HepG2 (cell line): ENCODE data around the gene VPREB3. TPM values are rescaled to one million over a fixed set of nuclear protein-coding genes. Genes with fewer than 3 reads are reported as not detected.

Source experiments
- ATAC-seq: fragments of 200-7000 bp; cut with Tn5 transposase; 3 replicates; pipeline ENCODE4 v1.9.1; 2020; ENCODE audit warnings: mild to moderate bottlenecking, moderate library complexity
- BruUV-seq: library from RNA; stranded (reverse); fragments of 400-500 nt; replicated peaks from 2 replicates; lab custom pipeline; 2021; lab: Mats Ljungman, UMichigan
- CTCF ChIA-PET: fragments of 300-600 bp; formaldehyde crosslinking; extraction: SDS; loops from one replicate; lab custom pipeline; 2021; ENCODE audit warnings: low total read pairs, inconsistent platforms, low intra/inter-chr PET ratio; lab: Yijun Ruan, JAX
- POLR2A ChIA-PET: fragments of 350-600 bp; sonication (Branson Sonifier 250); formaldehyde crosslinking; loops from one replicate; lab custom pipeline; 2020; ENCODE audit warnings: antibody characterized with exemption, inconsistent platforms; lab: Yijun Ruan, JAX
- DNase-seq: peaks from one replicate; pipeline ENCODE4 v3.0.0-alpha.2; 2015; ENCODE audit warnings: low spot score
- FAIRE-seq: peaks from 3 replicates; lab custom pipeline; 2011; peaks lifted over from hg19 to GRCh38; lab: Jason Lieb, UNC
- H2AFZ ChIP-seq: one replicate; pipeline ENCODE4 v1.6.1; 2011; ENCODE audit warnings: low read length, inconsistent platforms
- H3K27ac ChIP-seq: fragments of 300-600 bp; 3 replicates; pipeline ENCODE4 v1.8.0; 2011; ENCODE audit warnings: mixed run types, mild to moderate bottlenecking, mixed read lengths, low read length, inconsistent platforms; ENCODE audit not compliant: insufficient read depth; ENCODE audit errors: extremely low read length
- H3K27me3 ChIP-seq, 2 experiments: fragments of 200-600 bp in 1 of 2; 2 replicates in 1 of 2; 3 replicates in 1 of 2; pipeline versions ENCODE4 v1.6.0 to v1.8.0; 2011; ENCODE audit warnings: low read length in 2 of 2, mild to moderate bottlenecking in 2 of 2, moderate library complexity in 2 of 2, inconsistent platforms in 1 of 2; ENCODE audit not compliant: insufficient read depth in 2 of 2, control insufficient read depth in 1 of 2
- H3K36me3 ChIP-seq, 2 experiments: fragments of 200-600 bp in 1 of 2; replicated peaks in 1 of 2; 2 replicates in 1 of 2; 3 replicates in 1 of 2; pipeline versions ENCODE4 v1.5.1 to v1.8.0; 2011; ENCODE audit warnings: low read length in 2 of 2, inconsistent platforms in 1 of 2; ENCODE audit not compliant: insufficient read depth in 2 of 2, control insufficient read depth in 1 of 2
- H3K4me1 ChIP-seq: 2 replicates; pipeline ENCODE4 v1.5.1; 2012; ENCODE audit warnings: low read length, inconsistent platforms; ENCODE audit not compliant: insufficient read depth
- H3K4me2 ChIP-seq: 2 replicates; pipeline ENCODE4 v1.6.0; 2011; ENCODE audit warnings: low read depth, low read length, inconsistent platforms
- H3K4me3 ChIP-seq, 3 experiments: fragments of 200-600 bp in 1 of 3; sonication (generic), shearing (Covaris generic) in 1 of 3; replicated peaks in 1 of 3; 2 replicates each; pipeline ENCODE4 v1.5.1; 2011 to 2016; ENCODE audit warnings: low read length in 3 of 3, inconsistent platforms in 2 of 3, low read depth in 2 of 3, mild to moderate bottlenecking in 2 of 3, control low read depth in 1 of 3, mixed read lengths in 1 of 3; ENCODE audit not compliant: insufficient read depth in 1 of 3
- H3K79me2 ChIP-seq: one replicate; pipeline ENCODE4 v1.6.1; 2011; ENCODE audit warnings: low read length, inconsistent platforms; ENCODE audit not compliant: insufficient read depth
- H3K9ac ChIP-seq: 2 replicates; pipeline ENCODE4 v1.6.0; 2011; ENCODE audit warnings: mild to moderate bottlenecking, low read depth, low read length, inconsistent platforms; ENCODE audit not compliant: insufficient read depth
- H3K9me3 ChIP-seq: 2 replicates; pipeline ENCODE4 v1.5.1; 2012; ENCODE audit warnings: mild to moderate bottlenecking, low read length
- H4K20me1 ChIP-seq: 2 replicates; pipeline ENCODE4 v1.6.0; 2011; ENCODE audit warnings: inconsistent platforms, mild to moderate bottlenecking, low read length, moderate library complexity; ENCODE audit not compliant: insufficient read depth
- GATAD2A ChIP-seq: IDR thresholded peaks from 2 replicates; pipeline ENCODE4 v1.6.1; 2016
- HES4 ChIP-seq: sonication (generic); formaldehyde crosslinking; IDR thresholded peaks from 2 replicates; pipeline ENCODE4 v1.9.0; 2021; ENCODE audit warnings: mild to moderate bottlenecking, missing genetic modification reagents, borderline replicate concordance
- MZF1 ChIP-seq: sonication (generic); formaldehyde crosslinking; IDR thresholded peaks from 2 replicates; pipeline ENCODE4 v1.8.1; 2023; ENCODE audit warnings: mild to moderate bottlenecking, missing genetic modification reagents, borderline replicate concordance
- RBFOX2 ChIP-seq: fragments of 200-400 bp; formaldehyde crosslinking; IDR thresholded peaks from 2 replicates; pipeline ENCODE4 v1.6.1; 2017; ENCODE audit warnings: low read depth, mild to moderate bottlenecking, low read length
- RFX5 ChIP-seq: IDR thresholded peaks from 2 replicates; pipeline ENCODE4 v1.6.1; 2011; ENCODE audit warnings: low read depth, low read length, improper control_type of control experiment
- SOX13 ChIP-seq, 3 experiments: fragments of 450-650 bp in 1 of 3; sonication (generic) in 1 of 3; formaldehyde crosslinking in 1 of 3; IDR thresholded peaks in 2 of 3; conservative IDR thresholded peaks in 1 of 3; 2 replicates each; pipeline versions ENCODE4 v1.5.0 to v1.6.1; 2016 to 2020; ENCODE audit warnings: antibody characterized with exemption in 1 of 3, mild to moderate bottlenecking in 1 of 3, missing compliant biosample characterization in 1 of 3, missing genetic modification reagents in 1 of 3, moderate library complexity in 1 of 3
- TP53 ChIP-seq: sonication (generic); formaldehyde crosslinking; conservative IDR thresholded peaks from 2 replicates; pipeline ENCODE4 v1.4.0; 2020; ENCODE audit warnings: missing genetic modification reagents
- ZBTB10 ChIP-seq: sonication (generic); formaldehyde crosslinking; IDR thresholded peaks from 2 replicates; pipeline ENCODE4 v1.4.0; 2020; ENCODE audit warnings: missing genetic modification reagents, borderline replicate concordance
- ZBTB38 ChIP-seq: sonication (generic); formaldehyde crosslinking; IDR thresholded peaks from 2 replicates; pipeline ENCODE4 v1.5.1; 2020; ENCODE audit warnings: mild to moderate bottlenecking, missing genetic modification reagents
- ZFX ChIP-seq: sonication (generic); formaldehyde crosslinking; IDR thresholded peaks from 2 replicates; pipeline ENCODE4 v1.4.0; 2020; ENCODE audit warnings: mild to moderate bottlenecking, low read depth, missing genetic modification reagents, moderate library complexity
- ZNF44 ChIP-seq: sonication (generic); formaldehyde crosslinking; IDR thresholded peaks from 2 replicates; pipeline ENCODE4 v1.5.1; 2020; ENCODE audit warnings: mild to moderate bottlenecking, missing genetic modification reagents
- ZSCAN30 ChIP-seq: sonication (generic); formaldehyde crosslinking; IDR thresholded peaks from 2 replicates; pipeline ENCODE4 v1.5.0; 2020; ENCODE audit warnings: mild to moderate bottlenecking, missing genetic modification reagents
- WGBS: methylation state at CpG from one replicate; pipeline ENCODE4 v1.1.6; 2017; ENCODE audit warnings: low lambda C conversion rate; 5-methylcytosine and 5-hydroxymethylcytosine counted together
- in situ Hi-C: cut with HindIII; loops from 2 replicates; pipeline ENCODE4 v1.10.0; 2017; ENCODE audit warnings: low pct_unique_long_range_greater_than_20kb; ENCODE audit not compliant: extremely low pct_ligation_motif_present
- intact Hi-C: fragments of 100-400 bp; cut with micrococcal nuclease; formaldehyde crosslinking; loops from one replicate; pipeline ENCODE4 v1.10.0; 2022; ENCODE audit not compliant: unreplicated experiment
- polyA plus RNA-seq, 8 experiments: library from polyadenylated mRNA; depleted of rRNA in 3 of 8; stranded (reverse) in 7 of 8; unstranded in 1 of 8; fragments of >200 nt; fragmentation: Illumina TruSeq in 4 of 8; extraction: Trizol in 4 of 8; gene quantifications; 2 replicates each; pipeline versions ENCODE4 v1.2.1 to v1.2.3, GENCODE V29; 2011 to 2016; ENCODE audit warnings: low read depth in 4 of 8, missing spikeins in 1 of 8, mixed read lengths in 1 of 8; ENCODE audit not compliant: insufficient read depth in 1 of 8
- total RNA-seq, 5 experiments: library from RNA; depleted of rRNA; stranded (reverse); fragments of >200 nt; fragmentation: Illumina TruSeq; extraction: Trizol; gene quantifications; 2 replicates each; pipeline ENCODE4 v1.2.3, GENCODE V29; 2016; ENCODE audit warnings: low read depth in 1 of 5
- TF ChIP-seq, protein P1 (sequence below): sonication (generic); formaldehyde crosslinking; IDR thresholded peaks from 2 replicates; pipeline ENCODE4 v1.4.0; 2020; ENCODE audit warnings: missing genetic modification reagents
- TF ChIP-seq, protein P2 (sequence below): sonication (generic); formaldehyde crosslinking; IDR thresholded peaks from 2 replicates; pipeline ENCODE4 v1.5.1; 2020; ENCODE audit warnings: missing genetic modification reagents, mild to moderate bottlenecking, borderline replicate concordance
- TF ChIP-seq, protein P3 (sequence below): IDR thresholded peaks from 2 replicates; pipeline ENCODE4 v1.6.1; 2016; ENCODE audit warnings: mild to moderate bottlenecking, missing biosample characterization, missing genetic modification reagents

Gene VPREB3
- total and polyA plus RNA-seq, 2 of the 13 experiments (the other 11 are each of a cell fraction or from before 2014, with no cell fraction given) = 0.22 TPM; not detected in 1

DNA sequence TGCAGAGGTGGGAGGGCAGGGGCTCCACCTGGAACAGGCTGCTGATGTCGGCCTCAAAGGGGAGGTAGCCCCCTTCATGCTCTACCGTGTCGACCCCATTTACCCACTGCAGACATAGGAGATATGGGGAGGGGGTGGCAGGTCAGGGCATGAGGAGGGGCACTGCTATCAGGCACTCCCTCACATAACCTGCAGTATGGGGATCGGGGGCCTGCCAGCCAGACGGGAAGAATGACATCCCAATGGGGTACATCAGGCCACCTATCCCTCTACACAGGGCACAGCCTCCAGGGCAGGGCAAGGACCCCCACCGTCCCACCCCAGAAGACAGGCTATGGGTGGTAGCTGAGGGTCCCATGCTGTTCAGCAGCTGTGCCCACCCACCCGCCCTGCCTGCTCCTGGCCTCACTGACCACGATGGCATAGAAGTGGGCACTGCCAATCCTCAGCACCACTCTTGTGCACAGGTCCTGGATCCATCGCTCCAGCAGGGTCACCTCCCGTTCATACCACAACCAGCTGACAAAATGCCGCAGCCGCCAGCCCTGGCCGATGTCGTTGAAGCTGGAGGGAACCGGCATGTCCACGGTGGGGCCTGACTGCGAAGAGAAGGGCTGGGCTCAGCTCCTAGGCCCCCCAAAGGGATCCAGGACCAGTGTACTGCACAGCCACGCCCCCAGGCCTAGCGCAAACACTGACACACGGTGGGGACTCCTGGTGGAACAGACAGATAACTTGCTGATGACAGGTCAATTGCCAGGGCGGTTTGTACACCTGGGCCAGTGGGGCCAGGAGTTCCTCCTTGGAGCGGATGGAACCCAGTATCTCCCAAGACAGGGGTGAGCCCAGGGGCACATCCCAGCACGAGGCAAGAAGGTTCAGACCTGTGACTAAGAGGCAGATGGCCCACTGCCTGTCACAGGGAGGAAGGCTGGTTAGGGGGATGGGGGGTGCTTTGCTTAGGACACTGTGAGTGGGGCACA lies 39.3 kb downstream of the VPREB3 start:
- H3K4me1 ChIP-seq = peaks cover 24% of the 10 kb centered on the region
- in situ Hi-C loops (no loop called here), intact Hi-C loops (no loop called here)
- no peaks in the 10 kb centered on the region for H3K27me3 ChIP-seq
- H3K9me3 ChIP-seq = no peaks in the 10 kb centered on the region
- H3K4me3 ChIP-seq = no peak overlapping the region
- no TSS peak for BruUV-seq
- ATAC-seq (peak; percentile 14; the same call in 1 of the 3 replicates), DNase-seq (no peak), FAIRE-seq (no peak)
- H4K20me1 ChIP-seq = no peaks in the 10 kb centered on the region
- POLR2A ChIA-PET = interaction anchor here (0.6 kb wide), 1 partner anchor 98 kb away, joined by 3 read pairs; no protein-coding TSS in a partner anchor
- peaks cover 2 to 26% of the 10 kb centered on the region in 2 experiments; a peak in 4 of 5 replicates for H3K36me3 ChIP-seq
- H3K79me2 ChIP-seq = peaks cover 6% of the 10 kb centered on the region
- CTCF ChIA-PET = no interaction called here
- H3K4me2 ChIP-seq = no peak overlapping the region
- no peak overlapping the region for H3K27ac ChIP-seq
- WGBS = 85% methylated on average over 15 of the region's 23 CpGs
- H2AFZ ChIP-seq = no peak overlapping the region
- no peak overlapping the region for H3K9ac ChIP-seq
- TF ChIP-seq ZNF44 (CRISPR knock-in tag) = no peak
- 0 out of 2 replicates have a peak, but pooled peaks have one; percentile 17 for TF ChIP-seq RBFOX2
- TF ChIP-seq GATAD2A (CRISPR knock-in tag) = no peak
- no peak for TF ChIP-seq HES4 (CRISPR knock-in tag)
- TF ChIP-seq, protein P1, sequence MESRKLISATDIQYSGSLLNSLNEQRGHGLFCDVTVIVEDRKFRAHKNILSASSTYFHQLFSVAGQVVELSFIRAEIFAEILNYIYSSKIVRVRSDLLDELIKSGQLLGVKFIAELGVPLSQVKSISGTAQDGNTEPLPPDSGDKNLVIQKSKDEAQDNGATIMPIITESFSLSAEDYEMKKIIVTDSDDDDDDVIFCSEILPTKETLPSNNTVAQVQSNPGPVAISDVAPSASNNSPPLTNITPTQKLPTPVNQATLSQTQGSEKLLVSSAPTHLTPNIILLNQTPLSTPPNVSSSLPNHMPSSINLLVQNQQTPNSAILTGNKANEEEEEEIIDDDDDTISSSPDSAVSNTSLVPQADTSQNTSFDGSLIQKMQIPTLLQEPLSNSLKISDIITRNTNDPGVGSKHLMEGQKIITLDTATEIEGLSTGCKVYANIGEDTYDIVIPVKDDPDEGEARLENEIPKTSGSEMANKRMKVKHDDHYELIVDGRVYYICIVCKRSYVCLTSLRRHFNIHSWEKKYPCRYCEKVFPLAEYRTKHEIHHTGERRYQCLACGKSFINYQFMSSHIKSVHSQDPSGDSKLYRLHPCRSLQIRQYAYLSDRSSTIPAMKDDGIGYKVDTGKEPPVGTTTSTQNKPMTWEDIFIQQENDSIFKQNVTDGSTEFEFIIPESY (CRISPR knock-in tag) = peak; percentile 62; the same call in 1 of the 2 replicates
- TF ChIP-seq, protein P2, sequence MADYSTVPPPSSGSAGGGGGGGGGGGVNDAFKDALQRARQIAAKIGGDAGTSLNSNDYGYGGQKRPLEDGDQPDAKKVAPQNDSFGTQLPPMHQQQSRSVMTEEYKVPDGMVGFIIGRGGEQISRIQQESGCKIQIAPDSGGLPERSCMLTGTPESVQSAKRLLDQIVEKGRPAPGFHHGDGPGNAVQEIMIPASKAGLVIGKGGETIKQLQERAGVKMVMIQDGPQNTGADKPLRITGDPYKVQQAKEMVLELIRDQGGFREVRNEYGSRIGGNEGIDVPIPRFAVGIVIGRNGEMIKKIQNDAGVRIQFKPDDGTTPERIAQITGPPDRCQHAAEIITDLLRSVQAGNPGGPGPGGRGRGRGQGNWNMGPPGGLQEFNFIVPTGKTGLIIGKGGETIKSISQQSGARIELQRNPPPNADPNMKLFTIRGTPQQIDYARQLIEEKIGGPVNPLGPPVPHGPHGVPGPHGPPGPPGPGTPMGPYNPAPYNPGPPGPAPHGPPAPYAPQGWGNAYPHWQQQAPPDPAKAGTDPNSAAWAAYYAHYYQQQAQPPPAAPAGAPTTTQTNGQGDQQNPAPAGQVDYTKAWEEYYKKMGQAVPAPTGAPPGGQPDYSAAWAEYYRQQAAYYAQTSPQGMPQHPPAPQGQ = no peak
- TF ChIP-seq ZBTB38 (CRISPR knock-in tag) = peak; percentile 37; the same call in 1 of the 2 replicates
- TF ChIP-seq MZF1 (CRISPR knock-in tag) = no peak
- no peak for TF ChIP-seq RFX5
- TF ChIP-seq ZFX (CRISPR knock-in tag) = 0 out of 2 replicates have a peak, but pooled peaks have one; percentile 25
- TF ChIP-seq TP53 (CRISPR knock-in tag) = no peak
- TF ChIP-seq, protein P3, sequence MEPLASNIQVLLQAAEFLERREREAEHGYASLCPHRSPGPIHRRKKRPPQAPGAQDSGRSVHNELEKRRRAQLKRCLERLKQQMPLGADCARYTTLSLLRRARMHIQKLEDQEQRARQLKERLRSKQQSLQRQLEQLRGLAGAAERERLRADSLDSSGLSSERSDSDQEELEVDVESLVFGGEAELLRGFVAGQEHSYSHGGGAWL (CRISPR knock-in tag) = no peak
- TF ChIP-seq SOX13 (IDR thresholded peaks at IDR 0.05) = no peak
- TF ChIP-seq SOX13 (CRISPR knock-in tag; conservative IDR thresholded peaks at IDR 0.05 in 1 of 2, IDR thresholded peaks at IDR 0.05 in 1 of 2) = no peak
- no peak for TF ChIP-seq ZSCAN30 (CRISPR knock-in tag)
- no peak for TF ChIP-seq ZBTB10 (CRISPR knock-in tag)
